ENCODE measurements around the gene LDLRAD3.

DNA sequence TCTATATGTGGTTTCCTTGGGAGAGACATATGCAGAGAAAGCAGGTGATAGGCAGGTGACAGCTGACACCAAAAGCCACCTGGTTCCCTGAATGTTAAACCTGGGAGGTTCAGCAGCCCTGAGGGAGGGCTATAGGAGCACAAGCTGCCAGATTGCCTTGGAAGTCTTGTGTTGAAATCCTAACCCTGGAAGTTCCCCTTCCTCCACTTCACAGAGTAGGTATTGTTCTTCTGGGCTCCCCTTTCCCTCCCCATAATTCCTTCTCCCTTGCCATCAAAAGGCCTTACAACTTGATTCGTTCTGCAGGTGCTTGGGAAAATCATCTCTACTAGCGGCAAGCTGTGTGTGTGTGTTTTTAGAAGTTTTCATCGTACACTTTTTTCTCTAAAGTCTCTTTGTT, 5.4 kb downstream of the LDLRAD3 start:
- no peak for TF ChIP-seq NFRKB (IDR thresholded peaks at IDR 0.05)
- no peak for TF ChIP-seq ZNF384 (IDR thresholded peaks at IDR 0.05)
- no peak for TF ChIP-seq L3MBTL2 (conservative IDR thresholded peaks at IDR 0.05)
- TF ChIP-seq SUZ12 (IDR thresholded peaks at IDR 0.05), result no peak
- no peak for TF ChIP-seq SP1 (IDR thresholded peaks at IDR 0.05)
- no peak for TF ChIP-seq LEF1 (IDR thresholded peaks at IDR 0.05; ENCODE audit: borderline replicate concordance)
- TF ChIP-seq FOXM1 (IDR thresholded peaks at IDR 0.05; ENCODE audit: borderline replicate concordance), result no peak
- TF ChIP-seq TARDBP (IDR thresholded peaks at IDR 0.05), result no peak
- no peak for TF ChIP-seq HDGF (IDR thresholded peaks at IDR 0.05; ENCODE audit: borderline replicate concordance)
- TF ChIP-seq, protein P1, sequence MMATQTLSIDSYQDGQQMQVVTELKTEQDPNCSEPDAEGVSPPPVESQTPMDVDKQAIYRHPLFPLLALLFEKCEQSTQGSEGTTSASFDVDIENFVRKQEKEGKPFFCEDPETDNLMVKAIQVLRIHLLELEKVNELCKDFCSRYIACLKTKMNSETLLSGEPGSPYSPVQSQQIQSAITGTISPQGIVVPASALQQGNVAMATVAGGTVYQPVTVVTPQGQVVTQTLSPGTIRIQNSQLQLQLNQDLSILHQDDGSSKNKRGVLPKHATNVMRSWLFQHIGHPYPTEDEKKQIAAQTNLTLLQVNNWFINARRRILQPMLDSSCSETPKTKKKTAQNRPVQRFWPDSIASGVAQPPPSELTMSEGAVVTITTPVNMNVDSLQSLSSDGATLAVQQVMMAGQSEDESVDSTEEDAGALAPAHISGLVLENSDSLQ (IDR thresholded peaks at IDR 0.05), result no peak
- TF ChIP-seq ELF4 (IDR thresholded peaks at IDR 0.05), result no peak

Measured in HEK293T (cell line).